ENCODE results near the gene SH2D7. TPM values are rescaled to one million over a fixed set of nuclear protein-coding genes. Genes with fewer than 3 reads are reported as not detected.
A peak's percentile ranks its signal among the peaks of the same experiment; 100 is the strongest.

SH2D7 gene
- not detected for total RNA-seq

DNA sequence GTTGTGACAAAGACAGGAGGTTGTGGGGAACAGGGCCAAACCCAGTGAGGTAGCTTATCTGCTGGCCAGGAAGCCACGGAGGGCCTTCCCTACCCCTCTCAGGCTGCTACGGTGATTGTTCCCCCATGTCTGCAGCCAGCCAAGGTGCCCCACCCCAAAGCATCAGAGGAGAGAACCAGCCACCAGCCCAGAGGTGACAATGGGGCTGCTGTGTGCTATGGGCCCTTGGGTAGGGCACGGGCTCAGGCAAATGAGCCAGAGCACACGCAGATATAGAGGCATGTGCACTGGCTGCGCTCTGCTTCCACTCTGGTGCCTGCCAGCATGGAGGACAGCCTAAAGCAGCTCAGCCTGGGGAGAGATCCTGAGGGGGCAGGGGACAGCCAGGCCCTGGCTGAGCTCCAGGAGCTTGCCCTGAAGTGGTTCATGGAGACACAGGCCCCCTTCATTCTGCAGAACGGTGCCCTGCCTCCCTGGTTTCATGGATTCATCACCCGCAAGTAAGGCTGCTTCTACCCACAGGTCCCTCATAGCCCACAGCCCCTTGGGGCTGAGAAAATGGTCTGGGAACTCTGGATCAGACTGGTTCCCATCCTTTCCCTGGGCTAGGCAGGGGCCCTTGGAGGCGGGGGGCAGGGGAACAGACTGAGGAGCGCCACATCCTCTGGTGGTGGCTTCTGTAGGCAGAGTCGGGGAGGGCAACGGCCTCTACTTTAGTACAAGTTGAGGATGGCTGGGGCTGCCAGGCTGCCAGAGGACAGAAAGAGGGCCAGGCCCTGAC, at the start of gene SH2D7:
Gene SH2D7 (plus strand): TSS at position 301 of the 781 bp plus-strand sequence. CDS start 24 bp downstream, at position 325.
- DNase-seq (ENCODE audit: low spot score) (peak; percentile 56), ATAC-seq (peak; percentile 8)
- intact Hi-C loops (cut with DNase I): no loop called here

DNA sequence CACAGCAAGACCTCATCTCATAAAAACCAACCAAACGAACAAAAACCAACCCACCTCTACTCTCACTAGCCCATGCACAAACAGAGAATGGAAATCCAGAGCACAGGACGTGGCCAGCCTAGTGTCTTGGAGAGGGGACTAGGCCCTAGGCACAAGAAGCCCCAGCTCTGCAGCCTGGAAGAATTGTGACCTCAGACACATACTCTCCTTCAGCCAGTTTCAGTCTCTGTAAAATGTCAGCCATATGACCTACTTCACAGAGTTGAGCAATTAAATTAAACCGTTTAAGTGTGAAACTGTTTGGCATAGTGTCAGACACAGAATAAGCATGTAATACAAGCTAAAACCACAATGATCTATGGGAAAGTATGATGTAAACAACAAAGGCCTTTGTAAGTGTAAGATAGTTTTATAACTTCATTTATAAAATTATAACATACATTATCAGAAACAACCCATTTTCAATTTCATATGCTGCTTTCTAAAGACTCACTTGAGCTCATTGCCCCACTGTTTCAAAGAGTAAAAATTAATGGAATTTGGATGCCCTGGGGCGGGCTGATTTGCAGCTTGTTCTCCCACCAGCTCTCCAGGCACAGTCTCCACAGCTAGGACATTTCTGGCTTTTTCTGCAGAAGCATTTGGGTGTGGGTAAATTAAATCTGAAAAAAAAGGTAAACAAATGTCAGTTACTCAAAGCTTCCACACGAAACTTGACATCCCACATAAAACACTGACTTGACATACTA, 47.8 kb upstream of the SH2D7 start:
- DNase-seq (ENCODE audit: low spot score): no peak
- no peak for ATAC-seq
- intact Hi-C loops (cut with DNase I): no loop called here

DNA sequence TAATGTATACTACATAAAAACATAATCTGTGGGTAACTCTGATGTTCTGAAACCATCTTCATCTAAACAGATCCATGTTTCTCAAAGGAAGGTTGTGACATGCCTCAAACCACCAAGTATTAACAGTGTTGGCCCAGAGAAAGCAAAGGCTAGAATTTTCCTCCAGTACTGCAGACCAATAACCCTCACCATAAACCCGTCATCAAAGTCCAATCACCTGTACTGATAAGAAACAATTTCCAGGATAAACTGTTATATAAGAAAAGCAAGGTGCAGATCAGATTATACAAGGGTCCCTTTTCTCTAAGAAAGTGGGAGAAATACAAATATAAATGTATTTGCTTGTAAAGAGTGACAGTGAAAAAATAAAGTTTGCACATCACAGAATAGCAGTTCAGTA, 47.2 kb upstream of the SH2D7 start:
- intact Hi-C loops (cut with DNase I): no loop called here
- ATAC-seq (no peak), DNase-seq (ENCODE audit: low spot score) (no peak)

DNA sequence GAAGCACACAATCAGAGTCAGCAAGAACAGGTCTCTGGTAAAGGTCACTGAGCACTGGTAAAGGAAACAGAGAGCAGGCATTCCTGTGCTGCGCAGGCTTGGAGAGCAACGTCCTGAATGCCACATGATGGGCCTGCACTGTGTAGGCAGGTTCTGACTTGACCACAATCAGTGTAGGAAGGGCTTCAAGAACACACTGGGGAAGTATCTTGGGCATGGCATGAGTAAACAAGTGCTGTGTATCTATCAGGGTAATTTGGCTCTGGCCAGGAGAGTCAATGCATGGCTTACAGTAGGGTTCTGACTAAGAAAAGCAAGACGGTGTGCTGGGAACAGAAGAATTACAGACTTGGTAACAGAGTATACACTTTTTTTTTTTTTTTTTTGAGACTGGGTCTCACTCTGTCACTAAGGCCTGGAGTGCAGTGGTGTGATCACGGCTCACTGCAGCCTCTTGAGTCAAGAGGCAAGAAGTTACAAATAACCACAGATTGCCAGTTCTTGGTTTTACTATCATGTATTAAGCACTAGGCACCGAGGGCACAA, 45.5 kb upstream of the SH2D7 start:
- ATAC-seq: no peak
- DNase-seq (ENCODE audit: low spot score): no peak
- intact Hi-C loops (cut with DNase I): no loop called here

DNA sequence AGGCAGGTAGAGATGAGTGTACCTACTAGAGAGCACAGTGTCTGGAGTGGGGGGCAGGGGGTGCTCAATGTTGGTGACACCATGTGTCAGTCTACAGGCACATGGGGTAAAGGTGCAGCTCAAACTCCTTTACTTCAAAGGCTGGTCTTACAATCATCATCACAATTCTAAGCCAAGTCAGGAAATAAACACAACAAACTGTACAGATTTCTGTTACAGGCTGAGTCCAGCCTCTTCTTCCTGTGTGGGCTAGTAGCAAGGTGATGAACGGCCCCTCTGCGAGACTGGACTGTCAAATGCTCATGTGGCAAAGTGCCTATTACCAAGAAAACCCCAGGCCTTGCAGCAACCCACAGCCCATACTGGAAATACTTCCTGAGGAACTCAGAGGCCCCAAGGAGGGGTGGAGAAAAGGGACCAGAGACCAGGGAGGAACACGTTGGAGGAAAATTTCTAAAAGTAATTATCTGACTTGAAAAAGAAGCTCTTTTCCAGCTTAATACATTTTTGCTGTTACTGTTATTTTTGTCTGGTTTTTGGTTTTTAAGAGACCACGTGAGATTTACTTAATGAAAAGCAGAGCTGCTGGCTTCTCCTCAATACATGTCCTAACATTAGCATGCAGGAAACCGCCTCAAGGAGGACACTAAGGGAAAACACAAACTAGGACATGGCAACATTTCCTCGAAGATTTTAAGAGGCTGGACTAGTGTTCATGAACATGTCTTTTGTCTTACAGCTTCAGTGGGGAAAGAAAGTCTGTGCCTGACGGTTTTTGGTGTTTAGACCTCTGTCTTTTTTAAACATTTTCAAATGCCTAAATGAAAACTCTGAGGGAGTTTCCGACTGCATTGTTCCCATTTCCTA, 44.4 kb upstream of the SH2D7 start:
- ATAC-seq: peak; percentile 92
- DNase-seq (ENCODE audit: low spot score): no peak
- intact Hi-C loops (cut with DNase I): no loop called here

DNA sequence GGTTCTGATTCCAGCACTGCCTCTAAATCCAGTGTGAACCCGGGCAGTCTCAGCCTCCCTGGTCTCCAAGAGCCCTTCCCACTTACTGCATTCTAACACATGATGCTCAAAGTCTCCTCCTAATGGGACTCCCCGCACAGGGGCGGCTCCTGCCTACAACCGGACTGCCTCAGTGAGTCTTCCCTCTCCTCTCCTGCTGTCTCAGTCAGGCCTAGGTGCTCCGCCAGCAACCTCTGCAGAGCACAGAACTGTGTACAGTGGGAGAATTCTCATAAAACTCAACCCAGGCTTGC, 43.8 kb upstream of the SH2D7 start:
- DNase-seq (ENCODE audit: low spot score) (no peak), ATAC-seq (peak; percentile 73)
- intact Hi-C loops (cut with DNase I): no loop called here

DNA sequence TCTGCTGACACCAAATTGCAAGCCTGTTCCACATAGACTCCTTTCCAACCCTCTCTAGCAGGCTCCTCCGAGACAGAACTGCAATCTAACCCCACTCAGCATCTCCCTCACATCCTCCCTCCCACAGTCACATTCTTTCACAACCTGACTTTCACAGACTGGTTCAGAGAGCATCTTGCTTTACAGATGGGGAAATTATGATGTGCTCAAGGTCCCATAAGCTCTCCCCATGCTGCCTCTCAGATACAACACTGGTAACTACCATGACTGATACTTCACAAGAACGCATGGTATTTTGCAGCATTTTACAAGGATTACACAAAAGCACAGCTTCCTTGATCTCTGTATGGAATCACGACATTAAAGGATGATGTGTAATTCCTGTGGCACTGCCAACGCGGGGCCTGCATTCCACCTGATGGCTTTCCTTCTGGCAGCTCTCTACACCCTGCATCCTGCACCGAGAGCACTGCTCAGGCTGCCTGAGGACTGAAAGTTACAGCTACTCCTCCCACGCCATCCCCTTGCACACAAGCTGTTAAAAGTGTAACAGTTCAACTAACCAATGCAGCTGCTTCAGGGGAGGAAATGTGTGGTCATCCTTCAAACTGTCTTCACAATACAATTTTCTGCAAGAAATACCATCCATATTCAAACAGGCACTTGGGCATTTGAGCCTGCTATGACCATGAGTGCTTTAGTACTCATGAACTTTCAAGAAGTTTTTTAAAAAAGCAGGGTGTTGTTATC, 42.5 kb upstream of the SH2D7 start:
- no peak for DNase-seq (ENCODE audit: low spot score)
- intact Hi-C loops (cut with DNase I): no loop called here
- ATAC-seq: no peak

DNA sequence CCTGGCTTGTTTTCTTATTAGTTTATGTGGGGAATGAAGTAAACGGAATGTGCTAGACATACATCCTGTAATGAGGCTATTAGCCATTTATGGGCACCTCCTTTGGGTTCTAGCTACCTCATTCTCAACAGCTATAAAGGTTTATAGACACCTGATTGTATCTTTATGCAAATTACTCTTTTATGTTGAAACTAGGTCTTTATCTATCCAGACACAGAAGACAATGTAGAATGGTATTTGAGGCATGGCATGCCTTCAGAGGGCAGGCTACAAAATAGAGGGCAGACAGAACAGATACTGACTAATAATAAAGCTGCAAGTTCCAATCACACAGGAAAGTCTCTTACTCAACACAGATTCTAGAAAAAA, 41.9 kb upstream of the SH2D7 start:
- no peak for ATAC-seq
- no peak for DNase-seq (ENCODE audit: low spot score)
- intact Hi-C loops (cut with DNase I): no loop called here

DNA sequence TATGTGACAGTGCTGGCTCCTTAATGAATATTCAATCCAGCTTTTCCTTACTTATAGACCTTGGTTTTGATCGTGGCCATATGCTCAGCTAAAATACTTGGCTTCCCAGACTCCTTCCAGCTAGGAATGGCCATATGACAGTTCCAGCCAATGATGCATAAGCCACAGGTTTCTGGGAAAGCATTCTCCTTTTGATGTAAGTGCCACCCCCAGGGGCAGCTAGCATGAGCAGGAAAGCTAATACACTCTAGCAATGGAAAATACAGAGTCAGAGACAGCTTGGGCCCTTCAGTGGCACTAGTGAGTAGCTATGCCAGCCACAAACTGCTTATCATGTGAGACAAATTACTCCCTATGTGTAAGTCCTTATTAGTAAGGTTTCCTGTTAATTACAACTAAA, 41.5 kb upstream of the SH2D7 start:
- intact Hi-C loops (cut with DNase I): no loop called here
- ATAC-seq (no peak), DNase-seq (ENCODE audit: low spot score) (no peak)

DNA sequence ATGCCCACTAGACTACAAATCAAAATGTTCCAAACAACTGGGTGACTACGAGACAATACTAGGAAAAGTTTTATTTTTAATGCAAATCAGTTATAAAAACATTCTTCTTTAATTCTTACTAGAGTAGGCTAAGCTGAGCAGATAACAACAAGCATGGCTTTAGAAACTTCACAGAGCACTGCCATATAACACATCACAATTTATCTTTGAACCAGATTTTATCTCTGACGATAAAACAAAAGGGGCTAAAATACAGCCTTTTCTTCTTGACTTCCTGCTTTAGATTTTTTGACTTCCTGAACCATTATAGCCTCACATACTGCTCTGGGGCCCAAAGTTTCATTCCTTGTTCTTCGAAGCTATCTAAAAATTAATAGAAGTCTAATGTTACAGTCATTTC, 40.8 kb upstream of the SH2D7 start:
- no peak for ATAC-seq
- no peak for DNase-seq (ENCODE audit: low spot score)
- intact Hi-C loops (cut with DNase I): no loop called here

DNA sequence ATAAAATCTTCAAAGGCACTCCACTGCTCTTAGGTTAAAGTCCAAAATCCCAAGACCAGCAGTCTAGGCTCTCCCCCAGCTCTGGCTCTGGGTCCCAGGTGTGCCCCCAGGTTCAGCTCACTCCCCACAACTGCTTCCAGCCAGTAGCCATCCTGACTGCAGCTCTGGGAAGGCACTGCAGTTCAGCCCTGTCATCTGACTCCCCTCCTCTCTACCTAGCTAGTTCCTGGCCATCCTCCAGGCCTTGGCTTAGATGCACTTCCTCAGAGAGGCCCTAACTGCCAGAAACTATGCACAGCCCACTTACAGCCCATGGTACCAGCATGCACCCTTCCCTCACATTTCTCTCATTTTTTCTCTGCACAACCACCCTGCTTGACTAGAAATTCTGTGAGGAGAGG, 40.4 kb upstream of the SH2D7 start:
- no peak for ATAC-seq
- intact Hi-C loops (cut with DNase I): no loop called here
- no peak for DNase-seq (ENCODE audit: low spot score)

DNA sequence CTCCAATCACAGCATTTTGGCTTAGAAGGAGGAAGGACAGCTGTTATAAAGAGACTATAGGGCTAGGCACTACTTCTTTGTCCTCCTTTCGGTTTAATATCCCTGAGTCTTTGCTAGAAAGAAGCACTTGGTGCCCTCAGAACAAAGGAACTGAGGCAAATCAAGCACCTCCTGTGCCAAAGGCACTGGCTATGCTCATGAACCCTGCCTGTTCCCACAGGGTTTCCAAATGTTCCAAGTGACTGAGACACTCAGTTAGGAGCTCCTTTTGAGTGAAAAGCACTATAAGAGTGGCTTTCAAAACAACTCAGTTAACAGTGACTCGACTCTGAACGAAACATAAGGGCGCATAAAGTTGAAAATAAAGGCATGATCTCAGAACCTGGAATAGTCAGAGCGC, 39.8 kb upstream of the SH2D7 start:
- DNase-seq (ENCODE audit: low spot score) (no peak), ATAC-seq (no peak)
- intact Hi-C loops (cut with DNase I): no loop called here

DNA sequence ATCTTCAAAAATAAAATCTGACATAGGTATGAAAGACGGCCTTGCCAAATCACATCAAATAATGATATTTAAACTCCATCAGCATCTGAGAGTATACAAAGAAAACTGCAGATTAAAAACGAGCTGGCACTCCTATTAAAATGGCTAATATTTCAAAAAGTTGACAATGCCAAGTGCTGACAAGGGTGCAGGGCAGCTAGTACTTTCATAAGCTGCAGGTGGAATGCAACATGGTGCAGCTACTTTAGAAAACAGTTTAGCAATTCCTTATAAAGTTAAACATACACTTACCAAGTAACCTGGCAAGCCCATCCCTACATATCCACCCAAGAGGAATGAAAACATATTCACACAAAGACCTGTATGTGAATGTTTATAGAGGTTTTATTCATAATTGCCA, 37.8 kb upstream of the SH2D7 start:
- ATAC-seq (no peak), DNase-seq (ENCODE audit: low spot score) (no peak)
- intact Hi-C loops (cut with DNase I): no loop called here

DNA sequence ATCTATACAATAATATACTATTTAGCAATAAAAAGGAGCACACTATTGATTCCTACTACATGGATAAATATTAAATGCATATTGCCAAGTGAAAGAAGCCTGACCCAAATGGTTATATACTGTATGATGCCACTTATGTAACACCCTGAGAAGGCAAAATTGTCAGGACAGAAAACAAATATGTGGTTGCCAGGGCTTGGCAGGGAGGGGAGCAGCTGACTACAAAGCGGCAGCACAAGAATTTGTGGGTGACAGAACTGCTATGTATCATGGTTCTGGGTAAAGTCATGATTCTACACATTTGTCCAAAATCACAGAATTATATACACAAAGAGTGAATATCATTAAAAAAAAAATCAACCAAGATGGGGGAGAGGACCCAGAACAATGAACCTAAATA, 37.4 kb upstream of the SH2D7 start:
- DNase-seq (ENCODE audit: low spot score): no peak

DNA sequence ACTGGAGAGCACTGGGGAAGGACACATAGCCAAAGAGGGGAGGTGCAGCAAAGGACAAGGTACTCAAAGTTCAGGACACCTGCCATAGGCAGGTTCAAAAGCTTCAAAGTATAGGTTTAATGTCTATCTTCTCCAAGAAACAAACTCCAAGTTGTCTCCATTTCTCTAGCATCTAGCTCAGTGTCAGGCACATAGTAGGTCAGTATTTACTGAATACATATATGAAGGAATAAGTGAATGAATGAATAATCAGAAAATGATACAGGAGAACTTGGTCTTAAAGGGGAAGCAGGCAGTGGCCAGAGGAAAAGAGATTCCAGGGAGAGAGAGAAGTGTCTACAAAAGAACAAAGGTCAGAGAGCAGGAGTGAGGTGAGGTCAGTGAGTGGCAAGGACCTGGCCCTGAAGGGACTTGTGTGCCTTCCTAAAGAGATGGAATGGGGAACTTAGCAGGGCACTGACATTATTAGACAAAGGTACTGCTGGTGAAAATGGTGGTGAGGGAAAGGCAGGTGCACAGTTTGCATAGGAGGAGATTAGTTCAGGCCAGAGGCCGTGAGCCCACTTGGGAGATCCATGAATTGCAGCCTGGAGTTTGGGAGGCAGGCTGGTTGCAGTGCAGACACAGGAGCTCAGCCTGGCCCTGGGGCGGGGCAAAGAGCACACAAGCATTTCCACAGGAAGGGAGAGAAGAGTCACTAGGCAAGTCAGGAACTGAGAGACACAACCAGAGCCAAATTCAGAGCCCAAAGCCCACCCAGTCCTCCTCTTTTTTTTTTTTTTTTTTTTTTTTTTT, 36.2 kb upstream of the SH2D7 start:
- DNase-seq (ENCODE audit: low spot score) (no peak), ATAC-seq (peak; percentile 82)
- intact Hi-C loops (cut with DNase I): no loop called here

More for the DNA sequence above, 37.4 kb upstream of the SH2D7 start:
- intact Hi-C loops (cut with DNase I): no loop called here
- ATAC-seq: no peak

DNA sequence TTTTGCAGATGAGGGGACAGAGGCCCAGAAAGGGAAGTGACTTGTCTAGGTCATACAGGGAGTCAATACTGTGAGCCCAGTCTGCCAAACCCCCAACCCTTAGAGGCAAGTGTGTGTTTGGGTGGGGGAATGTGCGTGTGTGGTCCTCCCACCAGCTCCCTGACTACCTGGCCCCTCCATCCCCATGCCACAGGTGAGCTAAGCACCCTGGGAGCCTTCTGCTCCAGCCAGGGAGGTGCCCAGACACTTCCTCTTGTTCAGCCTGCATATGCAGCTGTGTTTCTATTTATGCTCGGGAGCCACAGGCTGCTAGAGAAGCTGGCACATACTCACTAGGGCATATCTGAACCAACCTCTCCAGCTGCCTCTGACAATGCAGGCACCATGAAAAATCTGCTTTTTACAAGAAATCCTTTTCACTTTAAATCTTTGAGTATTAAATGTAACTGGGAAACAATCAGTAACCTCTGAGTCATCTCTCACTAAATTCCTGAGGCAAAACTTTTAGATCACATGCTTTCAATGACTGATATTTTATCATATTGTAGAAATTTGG, 35.6 kb upstream of the SH2D7 start:
- DNase-seq (ENCODE audit: low spot score): no peak
- intact Hi-C loops (cut with DNase I): no loop called here
- peak; percentile 74 for ATAC-seq

DNA sequence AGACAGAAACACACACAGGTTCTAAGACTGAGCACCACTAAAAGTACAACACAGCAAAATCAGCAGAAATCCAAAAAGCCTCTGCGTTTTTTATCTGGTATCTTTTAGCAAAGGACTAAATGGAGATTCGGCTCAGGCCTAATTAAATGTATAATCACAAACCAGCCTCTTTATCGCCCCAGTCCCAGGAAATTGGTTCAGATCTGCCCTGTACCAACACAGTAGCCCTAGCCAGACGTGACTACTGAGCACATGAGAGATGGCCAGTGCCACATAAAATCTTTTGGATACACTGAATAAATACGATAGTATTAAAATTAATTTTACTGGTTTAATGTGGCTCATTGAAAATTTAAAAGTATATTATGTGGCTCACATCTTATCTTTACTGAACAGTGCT, 34.6 kb upstream of the SH2D7 start:
- ATAC-seq: no peak
- DNase-seq (ENCODE audit: low spot score): no peak
- intact Hi-C loops (cut with DNase I): no loop called here

DNA sequence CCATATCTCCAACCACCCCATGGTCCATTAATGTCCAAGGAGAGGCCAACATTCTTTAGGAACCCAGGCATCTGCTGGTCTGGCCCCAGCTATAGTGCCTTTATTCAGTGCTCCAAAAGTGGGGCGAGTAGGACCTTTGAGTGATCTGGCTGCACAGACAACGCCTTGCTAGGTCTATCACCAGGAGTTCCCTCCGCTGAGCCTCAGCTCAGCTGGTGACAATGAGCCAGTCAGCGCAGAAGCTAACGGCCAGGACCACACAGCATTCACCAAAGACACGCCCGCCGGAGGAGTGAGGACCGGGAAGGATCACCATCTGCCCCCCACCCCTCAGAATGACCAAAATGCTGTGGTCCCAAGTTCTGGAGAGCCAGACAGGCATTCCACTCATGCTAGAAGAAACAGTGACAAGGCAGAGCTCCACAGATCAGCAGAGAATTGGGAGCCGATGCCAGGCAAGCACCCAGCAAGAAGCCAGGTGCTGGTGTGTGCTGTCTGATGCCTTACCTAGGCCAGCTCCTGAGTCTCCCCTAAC, 33.9 kb upstream of the SH2D7 start:
- DNase-seq (ENCODE audit: low spot score) (no peak), ATAC-seq (no peak)
- intact Hi-C loops (cut with DNase I): no loop called here
